OCI-LY1 (cell line): ENCODE data around the gene PRCP.

ENCODE experiments used
- CTCF ChIP-seq: fragments of 200-600 bp; sonication (generic), shearing (Covaris generic); IDR thresholded peaks from 2 replicates; pipeline ENCODE4 v1.5.1; 2017; ENCODE audit warnings: mild to moderate bottlenecking, antibody characterized with exemption, low read length, moderate library complexity, mixed read lengths
- EZH2 ChIP-seq: fragments of 200-600 bp; sonication (generic), shearing (Covaris generic); IDR thresholded peaks from 2 replicates; pipeline ENCODE4 v1.8.0; 2017; ENCODE audit warnings: borderline replicate concordance, mixed run types, mild to moderate bottlenecking, antibody characterized with exemption, low read length, moderate library complexity, mixed read lengths

- no peak for TF ChIP-seq CTCF
- no peak for TF ChIP-seq EZH2
These were observed 89.5 kb downstream of the PRCP start for GRCh38 chr11:82810738-82811137.
